Skeletal muscle tissue (tissue), 4 donors: Measurements from ENCODE around the gene SLC37A2. TPM values are rescaled to one million over a fixed set of nuclear protein-coding genes. Genes with fewer than 3 reads are reported as not detected.
A peak's percentile ranks its signal among the peaks of the same experiment; 100 is the strongest.

Experiments used
- H3K27ac ChIP-seq: one replicate; pipeline ENCODE4 v1.7.0; 2013; ENCODE audit warnings: mild to moderate bottlenecking, low read depth, low read length, inconsistent platforms
- H3K27me3 ChIP-seq, 3 donors: one replicate each; pipeline ENCODE4 v1.7.0; 2013; ENCODE audit warnings: low read length in 3 of 3; ENCODE audit not compliant: control insufficient read depth in 3 of 3, insufficient read depth in 3 of 3
- H3K36me3 ChIP-seq, 3 donors: one replicate each; pipeline ENCODE4 v1.7.0; 2013; ENCODE audit warnings: low read length in 3 of 3; ENCODE audit not compliant: control insufficient read depth in 3 of 3, insufficient read depth in 3 of 3
- H3K4me1 ChIP-seq, 3 donors: one replicate each; pipeline ENCODE4 v1.7.0; 2013; ENCODE audit warnings: low read length in 3 of 3, mild to moderate bottlenecking in 3 of 3; ENCODE audit not compliant: control insufficient read depth in 3 of 3, insufficient read depth in 3 of 3
- H3K4me3 ChIP-seq, 3 donors: one replicate each; pipeline ENCODE4 v1.7.0; 2013; ENCODE audit warnings: low read length in 3 of 3
- H3K9ac ChIP-seq, 3 donors: one replicate each; pipeline ENCODE4 v1.7.0; 2013; ENCODE audit warnings: low read length in 3 of 3, mild to moderate bottlenecking in 3 of 3, moderate library complexity in 2 of 3, low read depth in 1 of 3
- H3K9me3 ChIP-seq, 3 donors: one replicate each; pipeline ENCODE4 v1.7.0; 2013; ENCODE audit warnings: low read length in 3 of 3; ENCODE audit not compliant: control insufficient read depth in 3 of 3
- total RNA-seq: library from RNA; depleted of rRNA; stranded (reverse); fragments of >200 nt; gene quantifications from one replicate; pipeline ENCODE4 v1.2.3, GENCODE V29; 2014
- donor health status: Osteomylitis.

SLC37A2 gene
- total RNA-seq, 1 donor from 2014 or later: 3.7 TPM

DNA sequence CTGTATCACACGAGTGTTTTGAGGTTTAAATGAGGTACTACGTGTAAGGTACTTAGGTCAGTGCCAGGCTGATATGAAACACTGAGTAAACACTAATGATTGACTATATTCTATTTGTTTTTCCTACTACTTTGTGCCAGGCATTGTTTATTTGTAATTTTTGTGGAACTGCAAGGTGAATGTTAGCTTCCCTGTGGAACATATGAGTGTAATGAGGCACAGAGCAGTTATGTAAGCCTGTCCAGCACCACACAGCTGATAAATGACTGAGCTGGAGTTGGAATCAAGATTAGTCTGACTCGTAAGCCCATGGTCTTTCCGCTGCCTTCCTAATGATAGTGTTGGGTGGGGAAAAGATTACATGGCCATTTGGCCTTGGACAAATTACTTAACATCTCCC is 5.9 kb downstream of the SLC37A2 start:
- H3K4me1 ChIP-seq: peaks cover 8 to 22% (median 8%) of the 10 kb centered on the region in 3 donors
- H3K9ac ChIP-seq: no peak overlapping the region
- H3K27me3 ChIP-seq: peaks cover 0 to 11% (median 7%) of the 10 kb centered on the region in 3 donors
- H3K27ac ChIP-seq: no peak overlapping the region
- no peak overlapping the region for H3K4me3 ChIP-seq
- no peaks in the 10 kb centered on the region for H3K36me3 ChIP-seq
- H3K9me3 ChIP-seq: no peaks in the 10 kb centered on the region

DNA sequence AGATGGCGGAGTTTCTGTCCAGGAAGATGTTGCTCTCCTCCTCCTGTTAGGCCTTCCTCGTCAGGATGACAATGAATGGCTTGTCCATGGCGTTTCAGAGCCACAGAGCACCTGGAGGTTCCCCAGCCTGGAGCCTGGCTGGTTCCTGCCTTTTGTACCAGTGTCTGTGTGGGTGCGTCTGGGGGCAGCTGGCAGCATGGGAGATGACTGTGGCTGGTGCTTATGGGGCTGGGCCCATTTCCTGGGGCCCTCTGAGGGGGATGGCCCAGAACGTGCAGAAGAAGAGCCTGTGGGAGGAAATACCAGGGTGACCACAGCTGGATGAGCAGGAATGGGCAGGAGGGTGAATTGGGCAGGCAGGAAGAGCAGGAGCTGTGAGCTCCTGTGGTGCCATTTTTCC is 6.7 kb downstream of the SLC37A2 start:
- Histone ChIP-seq H3K4me1 (peaks cover 6 to 22% (median 8%) of the 10 kb centered on the region in 3 donors), H3K27me3 (peaks cover 0 to 17% (median 7%) of the 10 kb centered on the region in 3 donors), H3K9ac (no peak overlapping the region), H3K36me3 (no peaks in the 10 kb centered on the region), H3K4me3 (no peak overlapping the region), H3K27ac (peak overlapping the region; percentile 33), H3K9me3 (no peaks in the 10 kb centered on the region)

DNA sequence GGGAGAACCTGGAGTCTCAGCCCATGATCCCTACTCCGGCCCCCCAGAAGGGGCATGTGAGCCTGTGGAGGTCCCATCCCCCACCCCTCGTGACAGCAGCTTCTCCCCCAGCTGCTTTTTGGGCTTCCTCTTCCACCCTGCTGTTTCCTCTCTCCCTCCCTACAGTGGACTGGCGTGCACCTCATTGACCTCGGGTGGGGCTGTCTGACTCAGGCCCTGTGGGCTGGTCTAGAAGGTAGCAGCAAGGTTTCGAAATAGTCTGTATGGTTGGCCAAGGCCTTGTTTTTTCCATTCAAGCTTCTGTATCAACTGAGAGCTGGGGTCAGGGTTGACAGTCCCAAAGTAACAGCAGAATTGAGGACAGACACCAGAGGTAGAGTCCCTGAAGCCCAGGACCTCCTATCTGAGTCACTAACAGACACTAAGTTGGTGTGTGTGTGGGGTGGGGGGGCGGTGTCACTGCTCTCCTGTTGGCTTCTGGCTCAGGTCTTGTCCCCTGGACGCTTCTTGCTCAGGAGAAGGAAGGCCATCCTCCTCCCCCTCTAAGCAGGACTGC is 7.7 kb downstream of the SLC37A2 start:
- Histone ChIP-seq H3K9ac (no peak overlapping the region), H3K4me1 (peaks cover 8 to 22% (median 11%) of the 10 kb centered on the region in 3 donors), H3K27me3 (peaks cover 0 to 24% (median 7%) of the 10 kb centered on the region in 3 donors), H3K4me3 (no peak overlapping the region), H3K9me3 (no peaks in the 10 kb centered on the region), H3K27ac (peak overlapping the region; percentile 68), H3K36me3 (no peaks in the 10 kb centered on the region)

DNA sequence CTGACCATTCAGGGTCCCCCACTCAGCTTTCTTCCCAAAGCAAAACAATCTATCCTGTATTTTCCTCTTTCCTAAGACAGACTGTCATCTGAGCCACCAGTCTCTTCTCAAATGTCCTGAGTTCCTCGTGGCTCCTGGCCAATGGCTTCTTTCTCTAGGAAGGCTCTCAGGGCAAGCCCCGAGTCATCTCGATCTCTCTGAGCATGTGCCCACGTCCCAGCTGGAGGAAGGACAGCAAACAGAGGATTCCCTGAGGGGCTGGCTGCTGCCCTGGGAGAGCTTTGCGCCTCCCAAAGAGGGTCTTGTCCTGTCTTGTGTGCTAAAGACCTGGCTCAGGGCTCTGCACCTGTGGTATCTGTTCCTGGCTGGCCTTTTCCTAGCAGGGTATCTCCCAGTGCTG is 8.3 kb downstream of the SLC37A2 start:
- Histone ChIP-seq H3K4me1 (peaks cover 8 to 22% (median 11%) of the 10 kb centered on the region in 3 donors), H3K27ac (peak overlapping the region; percentile 68), H3K9ac (no peak overlapping the region)

DNA sequence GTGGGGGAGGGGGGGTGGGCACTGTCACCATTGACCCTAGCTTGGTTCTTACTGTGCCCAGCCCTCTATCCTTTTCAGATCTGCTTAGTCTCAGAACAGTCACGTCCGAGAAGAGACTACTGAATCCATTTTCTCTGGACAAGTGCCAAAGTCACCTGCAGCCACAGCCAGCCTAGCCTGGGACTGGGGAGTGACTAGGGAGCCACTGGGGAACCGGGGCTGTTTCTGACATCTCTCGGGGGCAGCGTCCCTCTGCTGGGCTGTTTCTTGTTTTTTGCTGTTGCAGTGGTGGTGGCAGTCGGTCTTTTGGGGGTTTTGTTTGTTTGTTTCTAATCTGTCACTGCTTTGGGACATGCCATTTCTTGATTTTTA is 8.7 kb downstream of the SLC37A2 start:
- Histone ChIP-seq H3K27ac (peak overlapping the region; percentile 68), H3K4me3 (no peak overlapping the region), H3K36me3 (no peaks in the 10 kb centered on the region), H3K9me3 (no peaks in the 10 kb centered on the region), H3K9ac (no peak overlapping the region), H3K27me3 (peaks cover 2 to 26% (median 3%) of the 10 kb centered on the region in 3 donors), H3K4me1 (peaks cover 8 to 22% (median 11%) of the 10 kb centered on the region in 3 donors)

More for the DNA sequence above, 8.3 kb downstream of the SLC37A2 start:
- Histone ChIP-seq H3K36me3 (no peaks in the 10 kb centered on the region), H3K4me3 (no peak overlapping the region), H3K9me3 (no peaks in the 10 kb centered on the region), H3K27me3 (peaks cover 0 to 23% (median 2%) of the 10 kb centered on the region in 3 donors)

DNA sequence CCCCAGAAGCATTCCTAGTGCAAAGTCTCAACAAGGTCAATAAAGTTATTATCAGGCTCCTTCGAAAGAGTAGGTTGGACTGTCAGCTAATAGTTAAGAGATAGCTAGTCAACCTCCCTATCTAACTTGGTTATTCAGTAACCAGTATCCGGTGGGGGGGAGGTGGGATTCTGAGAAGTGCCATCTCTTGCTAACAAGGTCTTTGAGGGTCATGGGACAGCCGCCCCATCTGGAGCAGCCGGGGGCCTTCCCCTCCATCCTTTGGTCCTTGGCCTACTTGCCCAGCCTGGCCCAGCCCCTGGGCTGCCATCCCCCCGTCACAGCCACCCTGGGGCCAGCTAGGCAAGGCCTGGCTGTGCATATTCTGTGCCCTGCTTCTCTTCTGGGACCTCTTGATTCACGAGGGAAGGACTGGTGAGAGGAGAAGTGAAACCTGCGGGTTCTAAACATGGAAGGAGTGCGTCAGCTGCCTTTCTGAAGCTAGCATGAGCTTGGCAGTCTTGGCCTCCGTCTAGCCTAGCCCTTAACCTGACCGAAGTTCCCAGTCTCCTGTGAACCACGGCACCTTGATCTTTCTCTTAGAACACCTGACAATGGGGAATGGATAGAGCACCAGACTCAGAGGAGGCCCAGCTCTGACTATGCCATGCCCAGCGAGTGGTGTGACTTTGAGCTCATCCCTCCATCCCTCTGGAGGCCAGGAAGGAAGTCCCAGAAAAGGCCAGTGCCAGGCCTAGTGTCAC is 9.3 kb downstream of the SLC37A2 start:
- Histone ChIP-seq H3K4me3 (no peak overlapping the region), H3K4me1 (peaks cover 8 to 22% (median 11%) of the 10 kb centered on the region in 3 donors), H3K9me3 (no peaks in the 10 kb centered on the region), H3K36me3 (no peaks in the 10 kb centered on the region), H3K27me3 (peaks cover 4 to 28% (median 7%) of the 10 kb centered on the region in 3 donors), H3K27ac (peak overlapping the region; percentile 68), H3K9ac (no peak overlapping the region)

DNA sequence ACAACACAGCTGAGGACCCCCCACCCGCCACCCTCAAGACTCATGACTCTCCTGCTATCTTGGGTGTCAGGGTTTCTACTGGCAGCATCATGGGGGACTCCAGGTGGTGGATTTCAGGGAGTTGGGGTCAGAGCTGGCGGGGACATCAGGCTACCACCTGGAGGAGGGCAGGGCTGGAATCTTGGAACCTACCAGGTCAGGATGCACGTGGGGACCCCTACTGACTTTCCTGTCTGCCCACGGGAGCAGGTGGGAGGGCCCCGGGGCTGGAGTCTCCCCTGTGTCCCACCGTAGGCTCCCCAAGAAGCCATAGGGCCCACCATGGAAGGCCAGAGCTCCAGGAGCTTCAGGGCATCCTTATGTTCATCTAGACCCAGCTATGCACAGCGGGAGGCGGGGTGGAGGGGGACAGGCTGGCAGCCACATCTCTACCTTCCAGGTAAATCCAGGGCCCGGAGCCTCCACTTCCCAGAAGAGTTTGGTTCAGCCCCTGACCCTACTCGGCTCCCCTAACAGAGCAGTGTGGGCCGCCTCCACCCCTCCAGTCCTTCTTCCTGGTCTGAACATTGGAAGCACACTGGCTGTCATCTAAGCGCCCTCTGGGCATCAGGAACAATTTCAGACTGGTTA is 10.0 kb downstream of the SLC37A2 start:
- H3K36me3 ChIP-seq: no peaks in the 10 kb centered on the region
- H3K9me3 ChIP-seq: no peaks in the 10 kb centered on the region
- no peak overlapping the region for H3K9ac ChIP-seq
- H3K27me3 ChIP-seq: peaks cover 5 to 34% (median 14%) of the 10 kb centered on the region in 3 donors
- H3K27ac ChIP-seq: peak overlapping the region; percentile 56
- H3K4me3 ChIP-seq: no peak overlapping the region
- H3K4me1 ChIP-seq: peaks cover 8 to 22% (median 11%) of the 10 kb centered on the region in 3 donors

DNA sequence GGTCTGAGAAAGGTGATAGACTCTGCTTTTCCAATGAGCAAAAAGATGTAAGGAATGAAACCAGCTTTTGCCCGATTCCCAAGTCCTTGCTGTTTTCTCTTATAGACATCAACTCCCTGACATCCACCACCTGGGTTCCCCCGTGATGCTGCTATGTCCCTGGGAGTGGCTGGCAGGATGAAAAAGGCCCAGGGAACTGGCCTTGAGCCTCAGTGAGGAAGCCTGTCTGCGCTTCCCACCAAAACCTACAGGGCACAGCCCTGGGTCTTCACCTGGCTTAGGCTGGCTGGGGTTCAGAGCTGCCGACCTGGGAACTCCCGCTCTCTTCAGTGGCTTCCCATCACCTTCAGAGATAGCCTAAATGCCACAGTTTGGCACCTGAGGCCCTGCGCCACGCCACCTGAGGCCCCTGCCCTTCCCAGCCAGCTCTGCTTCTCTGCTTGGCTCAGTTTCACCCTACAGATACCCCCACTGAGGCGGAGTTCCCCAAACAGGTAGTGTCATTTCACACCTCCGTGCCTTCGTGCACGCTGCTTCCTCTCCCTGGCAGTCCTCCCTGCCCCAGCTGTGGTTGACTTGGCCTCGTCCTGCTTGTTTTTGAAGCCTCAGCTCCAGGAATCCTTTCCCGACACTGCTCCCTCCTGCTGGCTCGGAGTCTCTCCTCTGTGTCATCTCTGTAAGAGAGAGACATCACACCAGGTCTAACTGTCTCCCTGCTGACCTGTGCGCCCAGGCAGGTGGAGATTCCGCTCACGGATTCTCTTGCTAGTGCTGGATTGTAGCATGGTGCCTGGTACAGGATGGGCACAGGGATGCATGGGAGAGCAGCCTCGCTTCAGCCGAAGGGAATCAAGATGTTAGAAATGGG is 10.7 kb downstream of the SLC37A2 start:
- Histone ChIP-seq H3K4me1 (peaks cover 8 to 19% (median 11%) of the 10 kb centered on the region in 3 donors), H3K27me3 (peaks cover 5 to 34% (median 14%) of the 10 kb centered on the region in 3 donors), H3K9ac (no peak overlapping the region)

DNA sequence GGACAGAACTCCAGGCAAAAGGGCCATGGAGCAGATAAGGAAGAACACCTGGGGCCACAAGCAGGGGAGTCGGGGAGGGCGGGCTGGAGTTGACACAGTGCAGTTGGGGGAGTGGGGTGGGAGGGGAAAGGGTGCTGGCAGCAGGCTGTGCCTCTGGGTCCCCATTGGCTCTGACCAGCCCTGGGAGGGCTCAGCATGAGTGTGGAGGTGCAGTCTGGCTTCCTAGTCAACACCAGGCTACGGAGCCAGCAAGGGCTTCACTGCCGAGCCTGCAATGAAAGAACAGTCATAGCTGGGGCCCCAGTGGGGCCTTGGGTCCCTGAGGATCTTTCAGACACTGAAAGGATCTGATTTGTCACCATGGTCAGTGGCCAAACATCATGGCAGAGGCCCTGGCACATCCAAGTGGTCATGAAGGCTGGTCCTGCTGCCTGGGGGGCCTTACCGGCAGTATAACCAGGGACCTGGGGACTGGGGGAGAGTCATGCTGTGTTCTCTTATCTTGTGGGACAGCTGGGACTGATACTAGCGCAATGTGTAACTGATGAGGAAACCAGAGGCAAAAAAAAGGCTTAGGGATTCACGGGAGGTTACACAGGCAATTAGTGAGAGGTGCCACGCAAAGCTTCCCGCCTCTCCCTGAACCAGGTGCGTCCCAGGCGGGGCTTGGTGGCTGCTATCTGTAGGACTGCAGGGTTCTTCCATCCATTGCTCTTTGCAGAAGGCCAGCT is 11.6 kb downstream of the SLC37A2 start:
- Histone ChIP-seq H3K4me3 (no peak overlapping the region), H3K27me3 (peaks cover 5 to 34% (median 14%) of the 10 kb centered on the region in 3 donors), H3K4me1 (peaks cover 8 to 17% (median 11%) of the 10 kb centered on the region in 3 donors), H3K9ac (no peak overlapping the region), H3K27ac (no peak overlapping the region), H3K9me3 (no peaks in the 10 kb centered on the region), H3K36me3 (no peaks in the 10 kb centered on the region)

More for the DNA sequence above, 10.7 kb downstream of the SLC37A2 start:
- H3K4me3 ChIP-seq: no peak overlapping the region
- no peak overlapping the region for H3K27ac ChIP-seq
- no peaks in the 10 kb centered on the region for H3K9me3 ChIP-seq
- no peaks in the 10 kb centered on the region for H3K36me3 ChIP-seq
